Stimulated activated CD8-positive, alpha-beta memory T cell treated with anti-CD3 and anti-CD28 coated beads, Interleukin-4, amount 100 ng/mL, for 4 hours (primary cell): Measurements from ENCODE around the gene CBS.
"Not testable (repeated sequence)": the region's sequence is repeated elsewhere in the genome, so short reads cannot be mapped to it uniquely, and the experiment has no call there.

Source experiments
- DNase-seq, 2 donors: peaks; one replicate each; pipeline ENCODE4 v3.0.0-alpha.2; 2020; ENCODE audit warnings: low read depth in 2 of 2, low spot score in 1 of 2

CBS gene

DNA sequence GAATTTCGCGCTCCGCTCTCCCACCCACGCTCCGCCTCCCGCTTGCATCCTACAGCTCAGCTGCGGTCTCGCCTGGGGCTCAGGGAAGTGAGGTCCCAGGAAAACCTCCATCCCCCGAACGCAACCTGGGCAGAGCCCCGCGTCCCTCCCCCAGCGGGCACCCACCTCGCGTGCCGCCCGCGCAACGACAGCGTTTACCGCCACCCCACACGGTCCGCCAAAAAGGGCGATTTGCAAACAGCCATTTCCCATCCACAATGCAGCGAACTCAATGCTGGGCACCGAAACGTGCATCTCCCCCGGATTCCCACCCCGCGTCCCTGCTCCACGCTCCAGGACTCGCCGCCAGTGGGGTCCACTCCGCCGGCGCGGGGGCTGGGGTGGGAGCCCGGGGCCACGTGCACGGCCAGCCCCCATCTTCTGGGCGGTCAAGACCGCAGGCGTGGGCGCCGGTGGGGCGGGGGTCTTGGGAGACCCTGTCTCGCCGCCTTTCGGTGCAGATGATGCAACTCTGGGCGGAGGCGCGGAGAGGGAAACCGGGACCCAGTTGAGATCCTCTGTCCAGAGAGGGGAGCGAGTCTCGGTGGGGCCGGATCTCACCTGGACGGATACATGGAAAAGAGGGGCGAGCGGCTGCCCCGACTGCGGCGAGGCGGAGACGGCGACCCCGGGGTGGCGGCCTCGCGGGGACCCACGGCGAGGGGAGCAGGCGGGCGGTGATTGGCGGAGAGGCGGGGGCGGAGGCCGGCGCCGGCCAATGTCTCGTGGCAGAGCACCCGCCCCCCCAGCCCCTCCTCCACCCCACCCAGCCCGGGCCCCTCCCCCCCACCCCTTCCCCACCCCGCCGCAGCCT, at the start of gene CBS:
Gene CBS (minus strand): TSS at position 666 of the 853 bp plus-strand sequence. CDS start 3,642 bp downstream, outside the sequence.
- not testable (repeated sequence) for DNase-seq

- DNase-seq, result not testable (repeated sequence)
Observed at GRCh38 chr21:43115956-43116355, 40.3 kb upstream of the CBS start.

- DNase-seq, result not testable (repeated sequence)
Observed at GRCh38 chr21:43114483-43114882, 38.8 kb upstream of the CBS start.

DNA sequence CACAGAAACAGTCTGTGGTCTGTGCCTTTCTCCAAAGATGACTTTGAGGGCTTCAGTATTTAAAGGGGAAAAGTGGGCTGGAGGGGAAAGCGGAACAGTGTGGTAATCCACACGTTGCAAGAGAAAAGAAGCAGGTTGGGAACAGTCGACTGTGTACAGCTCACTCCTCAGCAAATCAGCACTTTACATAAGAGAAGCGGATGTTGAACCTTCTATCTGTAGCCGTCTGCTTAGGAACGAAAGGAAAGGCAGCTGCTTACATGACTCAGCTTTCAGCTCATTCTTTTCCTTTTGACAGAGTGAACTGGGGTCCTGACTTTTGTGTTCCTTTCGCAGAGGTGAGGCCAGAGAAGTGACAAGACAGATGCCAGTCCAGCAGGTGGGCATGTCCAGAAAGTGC, 33.4 kb upstream of the CBS start:
- not testable (repeated sequence) for DNase-seq

DNA sequence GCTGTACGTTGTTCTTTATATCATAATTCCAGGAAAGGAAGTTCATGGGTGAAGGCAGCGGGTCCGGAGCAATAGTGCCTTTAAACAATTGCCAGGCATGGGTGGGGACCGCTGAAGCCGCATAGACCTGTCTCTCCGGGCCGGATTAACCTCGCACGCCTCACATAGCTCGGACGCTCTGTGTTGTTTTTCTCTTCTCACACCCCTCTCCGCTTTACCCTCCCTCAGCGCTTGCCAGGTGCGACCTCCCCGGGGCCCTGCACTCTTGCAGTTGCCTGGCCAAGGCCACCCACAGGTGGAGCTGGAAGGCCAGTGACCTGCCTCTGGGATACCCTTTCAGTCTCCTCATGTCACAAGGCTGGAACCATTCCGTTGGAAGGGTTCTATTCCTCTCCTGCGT, 32.5 kb upstream of the CBS start:
- not testable (repeated sequence) for DNase-seq

DNA sequence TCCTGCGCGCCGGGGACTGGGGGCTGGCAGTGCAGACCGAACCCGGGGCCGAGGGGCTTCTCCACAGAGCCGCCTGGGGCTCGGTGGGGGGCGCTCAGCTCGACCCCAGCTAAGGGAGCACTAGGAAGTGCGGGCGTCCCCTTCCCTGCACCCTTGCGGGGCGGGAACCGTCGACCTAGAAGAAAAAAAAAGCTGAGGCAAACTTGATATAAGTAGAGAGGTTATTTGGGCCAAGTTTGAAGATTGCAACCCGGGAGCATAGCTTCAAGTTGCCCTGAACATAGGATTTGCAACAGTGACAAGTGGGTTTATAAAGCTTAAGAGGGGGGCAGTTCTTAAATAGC, 32.1 kb upstream of the CBS start:
- not testable (repeated sequence) for DNase-seq

- DNase-seq, result peak in 1 of 2 donors; percentile 31
Observed at GRCh38 chr21:43106965-43107793, 31.5 kb upstream of the CBS start, which contains the start of gene U2AF1. U2AF1 (minus strand) TSS chr21:43107570; CDS start chr21:43107494, 76 bp downstream.

GRCh38 chr21:43104642-43105041, 29.0 kb upstream of the CBS start:
- DNase-seq, result not testable (repeated sequence)

GRCh38 chr21:43102281-43102680, 26.6 kb upstream of the CBS start:
- DNase-seq, result not testable (repeated sequence)

DNA sequence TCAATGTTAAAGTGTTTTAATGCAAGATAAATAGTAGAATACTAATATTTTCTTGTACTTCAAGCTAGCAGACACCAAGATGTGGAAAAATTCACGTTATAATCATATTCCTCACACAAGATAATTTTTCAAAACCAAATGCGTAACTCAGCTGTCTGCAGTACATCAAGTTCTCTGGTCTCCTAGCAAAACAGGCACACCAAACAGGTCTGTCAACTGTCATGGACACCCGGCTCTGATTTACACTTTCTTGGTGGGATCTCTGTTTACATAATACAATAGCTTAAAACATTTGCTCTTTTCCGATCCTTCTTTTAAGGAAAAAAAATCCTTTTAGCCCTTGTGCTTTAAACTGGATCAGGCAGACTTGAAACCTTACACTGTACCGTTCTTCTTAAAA, 26.0 kb upstream of the CBS start:
- DNase-seq, result not testable (repeated sequence)

DNA sequence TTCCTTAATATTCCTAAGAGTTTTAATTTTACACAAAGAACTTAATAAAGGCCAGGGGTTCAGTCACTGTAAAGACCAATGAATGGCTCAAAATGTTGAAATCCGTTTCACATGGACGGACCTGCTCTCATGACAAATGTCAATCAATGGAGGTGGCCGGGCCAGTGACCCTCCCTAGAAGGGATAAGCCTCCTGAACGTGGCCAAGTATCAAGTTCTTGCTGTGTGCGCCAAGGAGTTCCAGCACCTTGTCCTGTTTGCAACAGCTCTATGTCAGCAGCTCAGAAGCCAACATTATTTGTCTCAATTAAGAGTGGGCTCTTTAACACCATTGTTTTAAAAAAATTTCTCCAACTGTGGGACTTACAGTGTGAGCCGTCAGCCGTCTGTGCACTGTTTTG, 25.4 kb upstream of the CBS start:
- DNase-seq, result not testable (repeated sequence)

- not testable (repeated sequence) for DNase-seq
Observed at GRCh38 chr21:43091979-43092614, 16.5 kb upstream of the CBS start.

DNA sequence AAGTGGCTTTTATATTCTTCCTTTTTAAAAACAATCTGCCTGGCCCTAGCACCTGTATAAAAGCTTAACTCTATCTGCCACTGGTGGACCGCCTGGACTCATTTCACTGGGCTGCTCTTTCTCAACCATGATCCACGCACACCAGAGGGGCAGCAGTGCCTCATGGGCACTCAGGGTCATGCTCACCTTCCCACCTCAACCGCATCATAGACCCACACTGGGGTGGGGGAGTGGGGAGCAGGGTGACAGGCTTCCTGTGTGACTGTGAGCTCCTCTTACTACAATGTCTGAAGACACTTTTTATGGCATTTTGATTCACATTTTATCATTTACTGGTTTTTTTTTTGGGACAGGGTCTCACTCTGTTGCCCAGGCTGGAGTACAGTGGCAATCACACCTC, 15.3 kb upstream of the CBS start:
- not testable (repeated sequence) for DNase-seq

- not testable (repeated sequence) for DNase-seq
Observed at GRCh38 chr21:43089463-43089862, 13.8 kb upstream of the CBS start.

DNA sequence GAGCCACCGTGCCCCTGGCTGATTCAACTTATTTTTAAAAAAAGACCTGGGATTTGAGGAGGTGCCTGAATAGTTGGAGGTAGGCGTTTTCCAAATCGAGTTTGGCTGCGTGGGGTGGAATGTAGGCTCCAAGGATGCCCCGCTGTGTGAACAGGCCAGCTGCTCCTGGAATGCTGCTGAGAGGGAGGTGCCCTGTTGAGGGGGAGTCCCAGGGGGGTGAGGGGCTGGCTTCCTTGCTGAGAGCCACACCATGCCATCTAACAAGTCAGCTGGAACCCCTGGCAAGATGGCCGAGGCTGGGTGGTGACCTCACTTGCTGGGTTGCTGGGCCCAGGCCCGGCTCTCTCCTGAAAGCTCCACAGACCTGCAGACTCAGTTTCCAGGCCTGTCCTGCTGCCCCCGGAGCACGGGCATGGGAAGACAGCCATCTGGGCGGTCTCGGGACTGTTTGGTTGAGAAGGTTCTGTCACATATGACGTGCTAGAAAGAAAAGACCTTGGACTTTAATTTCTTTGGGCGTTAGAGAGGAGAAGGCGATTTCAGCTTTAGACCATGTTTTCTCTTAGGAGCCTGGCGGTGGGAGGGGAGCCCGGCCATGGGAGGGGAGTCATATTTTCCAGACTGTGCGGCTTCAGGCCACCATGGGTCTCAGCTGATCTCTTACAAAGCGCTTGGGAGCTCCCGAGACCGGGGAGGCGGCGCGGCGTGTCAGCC, 7.1 kb upstream of the CBS start:
- DNase-seq, result not testable (repeated sequence)

GRCh38 chr21:43076643-43077042, 1.0 kb upstream of the CBS start:
- not testable (repeated sequence) for DNase-seq

DNA sequence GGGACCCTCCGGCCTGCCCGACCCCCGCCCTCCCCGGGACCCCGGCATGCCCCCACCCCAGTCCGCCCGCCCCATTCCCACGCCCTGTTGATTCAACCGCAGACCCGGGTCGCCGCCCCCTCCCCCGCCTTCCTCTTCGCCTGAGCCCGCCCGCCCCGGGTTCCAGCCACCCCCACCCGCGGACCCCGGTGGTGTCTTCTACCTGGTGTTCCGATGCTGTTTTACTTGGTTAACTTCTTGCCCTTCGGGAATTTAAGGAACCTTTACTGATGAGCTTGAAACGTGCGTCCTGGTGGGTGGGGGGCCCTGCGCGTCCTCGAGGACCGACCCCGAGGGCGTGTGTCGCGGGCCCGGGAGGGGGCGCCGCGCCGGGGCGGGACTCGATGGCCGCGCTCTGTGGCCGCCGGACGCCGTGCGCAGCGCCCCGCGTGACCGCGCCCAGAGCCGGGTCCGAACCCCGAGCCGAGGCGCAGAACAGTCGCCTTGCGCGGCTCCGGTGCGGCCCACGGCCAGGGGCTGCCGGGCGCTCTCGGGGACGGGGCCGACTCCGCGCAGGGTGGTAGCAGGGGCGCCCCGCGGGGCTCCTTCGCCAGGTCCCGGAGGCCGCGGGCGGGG, 495 bp upstream of the CBS start:
- not testable (repeated sequence) for DNase-seq

GRCh38 chr21:43074401-43075169, 1.1 kb downstream of the CBS start:
- not testable (repeated sequence) for DNase-seq

GRCh38 chr21:43072742-43073141, 2.9 kb downstream of the CBS start:
- not testable (repeated sequence) for DNase-seq
